ENCODE data around the gene ABHD4. TPM values are rescaled to one million over a fixed set of nuclear protein-coding genes. Genes with fewer than 3 reads are reported as not detected.

ABHD4 gene
- total and polyA plus RNA-seq, 8 donors: 32.4 to 51.0 (median 37.3) TPM

DNA sequence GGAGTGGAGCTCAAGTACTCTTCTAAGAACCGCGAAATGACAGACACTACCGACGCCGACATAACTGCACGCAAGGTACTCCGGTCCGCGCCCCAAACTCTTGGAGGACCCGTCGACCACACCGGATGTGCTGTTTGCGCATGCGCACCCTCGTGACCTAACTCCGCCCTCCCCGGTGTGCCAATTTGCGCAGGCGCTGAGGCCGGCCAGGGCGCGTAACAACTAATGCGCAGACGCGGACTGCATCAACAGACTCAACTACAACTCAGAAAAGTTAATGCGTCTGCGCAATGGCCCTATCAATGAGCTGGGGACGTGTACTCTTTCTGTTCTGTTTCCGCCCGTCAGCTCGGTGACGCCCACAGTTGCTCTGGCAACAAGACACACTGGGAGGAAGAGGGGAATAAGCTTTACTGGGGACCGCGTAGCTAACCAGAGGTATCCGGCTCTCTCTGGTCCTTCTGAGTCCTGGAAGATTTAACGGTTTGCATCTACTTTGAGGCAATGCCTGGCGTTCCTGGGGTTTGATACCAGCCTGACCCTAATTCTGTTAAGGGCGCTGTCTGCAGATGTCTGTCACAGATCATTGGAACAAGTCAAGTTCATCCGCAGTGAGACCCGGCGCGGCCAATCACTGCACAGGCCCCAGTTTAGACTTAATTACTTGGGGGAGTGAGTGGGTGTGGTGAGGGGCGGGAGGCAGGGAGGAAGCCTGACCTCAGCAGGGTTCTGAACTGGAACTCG lies 8.8 kb upstream of the ABHD4 start, which contains the start of gene DAD1:
DAD1 (minus strand) TSS at position 129 of the 744 bp plus-strand sequence; CDS start at position 62, 67 bp downstream.
- Histone ChIP-seq H3K27me3 (no peaks in the 10 kb centered on the region), H3K9me3 (no peaks in the 10 kb centered on the region), H3K4me1 (peaks cover 15 to 51% of the 10 kb centered on the region in 2 donors), H3K4me3 (peak within 1 kb of the TSS; percentile 58 to 74), H3K27ac (peak within 1 kb of the TSS; percentile 94 to 96), H3K36me3 (peaks cover 0 to 4% of the 10 kb centered on the region in 2 donors)
- intact Hi-C loops (cut with DNase I): no loop called here
- TF ChIP-seq, protein P1, sequence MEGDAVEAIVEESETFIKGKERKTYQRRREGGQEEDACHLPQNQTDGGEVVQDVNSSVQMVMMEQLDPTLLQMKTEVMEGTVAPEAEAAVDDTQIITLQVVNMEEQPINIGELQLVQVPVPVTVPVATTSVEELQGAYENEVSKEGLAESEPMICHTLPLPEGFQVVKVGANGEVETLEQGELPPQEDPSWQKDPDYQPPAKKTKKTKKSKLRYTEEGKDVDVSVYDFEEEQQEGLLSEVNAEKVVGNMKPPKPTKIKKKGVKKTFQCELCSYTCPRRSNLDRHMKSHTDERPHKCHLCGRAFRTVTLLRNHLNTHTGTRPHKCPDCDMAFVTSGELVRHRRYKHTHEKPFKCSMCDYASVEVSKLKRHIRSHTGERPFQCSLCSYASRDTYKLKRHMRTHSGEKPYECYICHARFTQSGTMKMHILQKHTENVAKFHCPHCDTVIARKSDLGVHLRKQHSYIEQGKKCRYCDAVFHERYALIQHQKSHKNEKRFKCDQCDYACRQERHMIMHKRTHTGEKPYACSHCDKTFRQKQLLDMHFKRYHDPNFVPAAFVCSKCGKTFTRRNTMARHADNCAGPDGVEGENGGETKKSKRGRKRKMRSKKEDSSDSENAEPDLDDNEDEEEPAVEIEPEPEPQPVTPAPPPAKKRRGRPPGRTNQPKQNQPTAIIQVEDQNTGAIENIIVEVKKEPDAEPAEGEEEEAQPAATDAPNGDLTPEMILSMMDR (IDR thresholded peaks at IDR 0.05): no peak
- ATAC-seq: peak; percentile 98
- peak; percentile 98 to 100 (median 100) for DNase-seq

DNA sequence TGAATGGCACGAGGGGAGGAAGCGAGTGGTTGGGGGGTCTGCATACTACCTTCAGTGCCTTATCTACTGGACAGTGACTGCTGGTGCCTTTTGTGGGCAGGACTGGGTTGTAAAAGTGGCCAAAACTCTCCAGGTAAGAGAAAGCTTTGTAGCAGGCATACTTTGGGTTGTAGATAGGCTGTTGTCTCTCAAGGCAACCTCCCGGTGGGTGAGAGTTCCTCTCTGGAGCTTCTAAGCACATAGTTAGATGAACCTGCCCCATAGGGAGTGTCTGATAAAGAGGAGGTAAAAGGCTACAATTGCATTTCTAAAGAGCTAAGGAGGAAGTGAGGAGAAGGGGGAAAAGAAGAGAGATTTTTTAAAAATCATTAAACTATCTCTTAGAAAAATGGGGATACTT lies 4.9 kb upstream of the ABHD4 start:
- no peak for ATAC-seq
- H3K9me3 ChIP-seq: no peaks in the 10 kb centered on the region
- H3K4me3 ChIP-seq: no peak overlapping the region
- H3K27me3 ChIP-seq: no peaks in the 10 kb centered on the region
- TF ChIP-seq, protein P1 (IDR thresholded peaks at IDR 0.05): no peak
- no peak overlapping the region for H3K27ac ChIP-seq
- intact Hi-C loops (cut with DNase I): no loop called here
- peaks cover 7 to 19% of the 10 kb centered on the region in 2 donors for H3K4me1 ChIP-seq
- no peaks in the 10 kb centered on the region for H3K36me3 ChIP-seq
- DNase-seq: no peak

DNA sequence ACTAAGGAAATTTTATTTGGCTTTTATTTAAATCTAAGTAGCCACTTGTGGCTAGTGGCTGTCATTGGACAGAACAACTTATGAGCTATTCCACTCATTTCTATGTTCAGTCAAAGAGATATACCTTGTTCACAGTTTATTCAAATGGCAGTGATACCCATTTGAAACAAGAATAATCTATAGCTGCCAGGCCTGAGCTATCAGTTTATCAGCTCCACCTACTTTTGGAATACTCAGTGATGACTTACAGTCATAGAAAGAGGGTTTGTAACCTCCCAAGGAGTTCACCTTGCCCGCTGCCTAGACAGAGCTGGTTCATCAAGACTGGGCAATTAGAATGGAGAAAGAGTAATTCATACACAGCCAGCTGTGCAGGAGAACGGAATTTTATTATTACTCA lies 4.5 kb upstream of the ABHD4 start:
- no peaks in the 10 kb centered on the region for H3K36me3 ChIP-seq
- no peak overlapping the region for H3K4me3 ChIP-seq
- TF ChIP-seq, protein P1 (IDR thresholded peaks at IDR 0.05): no peak
- H3K4me1 ChIP-seq: peaks cover 6 to 17% of the 10 kb centered on the region in 2 donors
- DNase-seq: no peak
- no peak overlapping the region for H3K27ac ChIP-seq
- H3K9me3 ChIP-seq: no peaks in the 10 kb centered on the region
- intact Hi-C loops (cut with DNase I): no loop called here
- no peak for ATAC-seq
- no peaks in the 10 kb centered on the region for H3K27me3 ChIP-seq

DNA sequence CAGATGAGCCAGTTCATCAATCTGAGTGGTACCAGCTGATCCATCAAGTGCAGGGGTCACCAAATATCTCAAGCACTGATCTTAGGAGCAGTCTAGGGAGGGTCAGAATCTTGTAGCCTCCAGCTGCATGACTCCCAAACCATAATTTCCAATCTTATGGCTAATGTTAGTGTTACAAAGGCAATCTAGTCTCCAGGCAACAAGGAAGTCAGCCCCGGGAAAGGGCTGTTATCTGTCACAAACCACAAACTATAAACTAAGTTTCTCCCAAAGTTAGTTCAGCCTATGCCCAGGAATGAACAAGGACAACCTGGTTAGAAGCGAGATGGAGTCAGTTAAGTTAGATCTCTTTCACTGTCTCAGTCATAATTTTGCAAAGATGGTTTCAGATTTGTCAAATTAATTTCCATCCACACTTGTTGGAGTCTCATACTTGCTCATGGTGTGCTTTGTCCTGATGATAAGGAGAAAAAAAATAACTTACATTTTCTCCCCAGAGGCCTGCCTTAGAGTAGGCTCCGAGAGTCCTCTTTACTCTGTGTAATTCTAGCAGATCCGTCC lies 3.9 kb upstream of the ABHD4 start:
- Histone ChIP-seq H3K36me3 (no peaks in the 10 kb centered on the region), H3K27ac (no peak overlapping the region), H3K4me3 (no peak overlapping the region), H3K9me3 (no peaks in the 10 kb centered on the region), H3K4me1 (peaks cover 6 to 22% of the 10 kb centered on the region in 2 donors), H3K27me3 (no peaks in the 10 kb centered on the region)
- intact Hi-C loops (cut with DNase I): no loop called here
- DNase-seq: no peak
- TF ChIP-seq, protein P1 (IDR thresholded peaks at IDR 0.05): no peak
- ATAC-seq: no peak

DNA sequence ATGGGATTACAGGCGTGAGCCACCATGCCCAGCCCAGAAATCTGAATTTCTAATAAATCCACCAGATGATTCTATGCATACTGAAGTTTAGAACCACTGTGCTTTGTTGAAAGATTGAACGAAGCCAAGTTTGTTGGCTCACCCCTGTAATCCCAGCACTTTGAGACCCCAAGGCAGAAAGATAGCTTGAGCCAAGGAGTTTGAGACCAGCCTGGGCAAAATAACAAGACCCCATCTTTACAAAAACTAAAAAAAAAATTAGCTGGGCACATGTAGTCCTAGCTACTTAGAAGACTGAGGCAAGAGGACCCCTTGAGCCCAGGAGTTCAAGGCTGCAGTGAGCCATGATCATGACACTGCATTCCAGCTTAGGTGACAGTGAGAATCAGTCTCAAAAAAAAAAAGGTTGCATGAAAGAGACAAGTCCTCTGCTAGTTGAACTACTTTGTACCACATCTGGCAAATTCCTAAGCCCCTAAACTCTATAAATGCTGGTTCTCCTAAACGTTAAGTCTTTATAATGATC lies 1.7 kb upstream of the ABHD4 start:
- Histone ChIP-seq H3K36me3 (no peaks in the 10 kb centered on the region), H3K27me3 (no peaks in the 10 kb centered on the region), H3K4me3 (no peak overlapping the region), H3K9me3 (no peaks in the 10 kb centered on the region), H3K27ac (no peak overlapping the region), H3K4me1 (peaks cover 0 to 27% of the 10 kb centered on the region in 2 donors)
- TF ChIP-seq, protein P1 (IDR thresholded peaks at IDR 0.05): no peak
- no peak for ATAC-seq
- no peak for DNase-seq
- intact Hi-C loops (cut with DNase I): no loop called here

All from left lung (tissue), 10 donors.